Panc1 (cell line): Measurements from ENCODE around the gene ATAD5.

Experiments used
- POLR2AphosphoS5 ChIP-seq: IDR thresholded peaks from 2 replicates; pipeline ENCODE4 v1.6.1; 2012; ENCODE audit warnings: mild to moderate bottlenecking, low read depth, low read length, moderate library complexity
- TF ChIP-seq, protein P1 (sequence below): fragments of 450-650 bp; IDR thresholded peaks from 2 replicates; pipeline ENCODE4 v1.5.1; 2017; ENCODE audit warnings: mild to moderate bottlenecking
- TF ChIP-seq, protein P2 (sequence below), 2 experiments: IDR thresholded peaks; 2 replicates each; pipeline ENCODE4 v1.6.1; 2011 to 2012; ENCODE audit warnings: low read depth in 2 of 2, control low read depth in 1 of 2, low read length in 1 of 2, mild to moderate bottlenecking in 1 of 2, moderate library complexity in 1 of 2; ENCODE audit not compliant: insufficient read depth in 1 of 2

DNA sequence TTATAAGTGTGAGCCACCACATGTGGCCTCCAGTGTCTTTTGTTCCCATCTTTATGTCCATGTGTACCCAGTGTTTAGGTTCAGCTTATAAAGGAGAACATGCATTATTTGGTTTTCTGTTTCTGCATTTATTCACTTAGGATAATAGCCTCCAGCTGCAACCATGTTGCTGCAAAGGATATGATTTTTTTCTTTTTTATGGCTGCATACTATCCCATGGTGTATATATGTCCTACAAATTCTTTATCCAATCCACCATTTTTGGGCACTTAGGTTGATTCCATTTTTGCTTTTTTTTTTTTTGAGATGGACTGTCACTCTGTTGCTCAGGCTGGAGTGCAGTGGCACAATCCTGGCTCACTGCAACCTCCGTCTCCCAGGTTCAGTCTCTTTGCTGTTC, 32.9 kb downstream of the ATAD5 start:
- TF ChIP-seq, protein P1, sequence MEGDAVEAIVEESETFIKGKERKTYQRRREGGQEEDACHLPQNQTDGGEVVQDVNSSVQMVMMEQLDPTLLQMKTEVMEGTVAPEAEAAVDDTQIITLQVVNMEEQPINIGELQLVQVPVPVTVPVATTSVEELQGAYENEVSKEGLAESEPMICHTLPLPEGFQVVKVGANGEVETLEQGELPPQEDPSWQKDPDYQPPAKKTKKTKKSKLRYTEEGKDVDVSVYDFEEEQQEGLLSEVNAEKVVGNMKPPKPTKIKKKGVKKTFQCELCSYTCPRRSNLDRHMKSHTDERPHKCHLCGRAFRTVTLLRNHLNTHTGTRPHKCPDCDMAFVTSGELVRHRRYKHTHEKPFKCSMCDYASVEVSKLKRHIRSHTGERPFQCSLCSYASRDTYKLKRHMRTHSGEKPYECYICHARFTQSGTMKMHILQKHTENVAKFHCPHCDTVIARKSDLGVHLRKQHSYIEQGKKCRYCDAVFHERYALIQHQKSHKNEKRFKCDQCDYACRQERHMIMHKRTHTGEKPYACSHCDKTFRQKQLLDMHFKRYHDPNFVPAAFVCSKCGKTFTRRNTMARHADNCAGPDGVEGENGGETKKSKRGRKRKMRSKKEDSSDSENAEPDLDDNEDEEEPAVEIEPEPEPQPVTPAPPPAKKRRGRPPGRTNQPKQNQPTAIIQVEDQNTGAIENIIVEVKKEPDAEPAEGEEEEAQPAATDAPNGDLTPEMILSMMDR: no peak
- TF ChIP-seq POLR2AphosphoS5: no peak
- TF ChIP-seq, protein P2, sequence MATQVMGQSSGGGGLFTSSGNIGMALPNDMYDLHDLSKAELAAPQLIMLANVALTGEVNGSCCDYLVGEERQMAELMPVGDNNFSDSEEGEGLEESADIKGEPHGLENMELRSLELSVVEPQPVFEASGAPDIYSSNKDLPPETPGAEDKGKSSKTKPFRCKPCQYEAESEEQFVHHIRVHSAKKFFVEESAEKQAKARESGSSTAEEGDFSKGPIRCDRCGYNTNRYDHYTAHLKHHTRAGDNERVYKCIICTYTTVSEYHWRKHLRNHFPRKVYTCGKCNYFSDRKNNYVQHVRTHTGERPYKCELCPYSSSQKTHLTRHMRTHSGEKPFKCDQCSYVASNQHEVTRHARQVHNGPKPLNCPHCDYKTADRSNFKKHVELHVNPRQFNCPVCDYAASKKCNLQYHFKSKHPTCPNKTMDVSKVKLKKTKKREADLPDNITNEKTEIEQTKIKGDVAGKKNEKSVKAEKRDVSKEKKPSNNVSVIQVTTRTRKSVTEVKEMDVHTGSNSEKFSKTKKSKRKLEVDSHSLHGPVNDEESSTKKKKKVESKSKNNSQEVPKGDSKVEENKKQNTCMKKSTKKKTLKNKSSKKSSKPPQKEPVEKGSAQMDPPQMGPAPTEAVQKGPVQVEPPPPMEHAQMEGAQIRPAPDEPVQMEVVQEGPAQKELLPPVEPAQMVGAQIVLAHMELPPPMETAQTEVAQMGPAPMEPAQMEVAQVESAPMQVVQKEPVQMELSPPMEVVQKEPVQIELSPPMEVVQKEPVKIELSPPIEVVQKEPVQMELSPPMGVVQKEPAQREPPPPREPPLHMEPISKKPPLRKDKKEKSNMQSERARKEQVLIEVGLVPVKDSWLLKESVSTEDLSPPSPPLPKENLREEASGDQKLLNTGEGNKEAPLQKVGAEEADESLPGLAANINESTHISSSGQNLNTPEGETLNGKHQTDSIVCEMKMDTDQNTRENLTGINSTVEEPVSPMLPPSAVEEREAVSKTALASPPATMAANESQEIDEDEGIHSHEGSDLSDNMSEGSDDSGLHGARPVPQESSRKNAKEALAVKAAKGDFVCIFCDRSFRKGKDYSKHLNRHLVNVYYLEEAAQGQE (IDR thresholded peaks at IDR 0.05; ENCODE audit: insufficient read depth in 1 of 2, low read depth in 2 of 2, low read length in 1 of 2): no peak
